Naive thymus-derived CD4-positive, alpha-beta T cell (primary cell): ENCODE measurements around the gene SPAG6. TPM values are rescaled to one million over a fixed set of nuclear protein-coding genes. Genes with fewer than 3 reads are reported as not detected.

ENCODE experiments used
- ATAC-seq: fragments of 150-1000 bp; cut with Tn5 transposase; 2 replicates; pipeline ENCODE4 v1.10.0; 2021; ENCODE audit warnings: mild to moderate bottlenecking, moderate library complexity
- CTCF ChIA-PET: fragments of 350-600 bp; sonication (Branson Sonifier 250); formaldehyde crosslinking; loops from one replicate; lab custom pipeline; 2021; ENCODE audit warnings: antibody characterized with exemption; lab: Charles Lee
- POLR2A ChIA-PET: fragments of 350-600 bp; sonication (Branson Sonifier 250); formaldehyde crosslinking; loops from one replicate; lab custom pipeline; 2021; ENCODE audit warnings: antibody characterized with exemption, inconsistent platforms; lab: Charles Lee
- DNase-seq, 9 donors: peaks; one replicate each; pipeline versions ENCODE4 v3.0.0 to v3.0.0-alpha.2; 2020 to 2022; ENCODE audit warnings: mixed read lengths in 1 of 9
- H3K27ac ChIP-seq: one replicate; pipeline ENCODE4 v1.7.0; 2013; ENCODE audit warnings: mild to moderate bottlenecking, low read depth, low read length, moderate library complexity
- H3K27me3 ChIP-seq, 2 donors: one replicate each; pipeline ENCODE4 v1.7.0; 2013; ENCODE audit warnings: low read length in 2 of 2, mild to moderate bottlenecking in 2 of 2, moderate library complexity in 2 of 2; ENCODE audit not compliant: control insufficient read depth in 2 of 2, insufficient read depth in 2 of 2
- H3K36me3 ChIP-seq, 3 experiments: 1 replicate in 2 of 3; 2 replicates in 1 of 3; pipeline ENCODE4 v1.7.0; 2013; ENCODE audit warnings: low read length in 3 of 3, mild to moderate bottlenecking in 3 of 3, moderate library complexity in 1 of 3; ENCODE audit not compliant: insufficient read depth in 3 of 3, control insufficient read depth in 2 of 3
- H3K4me1 ChIP-seq, 2 donors: one replicate each; pipeline ENCODE4 v1.7.0; 2013; ENCODE audit warnings: low read length in 2 of 2, mild to moderate bottlenecking in 2 of 2, moderate library complexity in 1 of 2; ENCODE audit not compliant: control insufficient read depth in 2 of 2, insufficient read depth in 2 of 2
- H3K4me3 ChIP-seq: 2 replicates; pipeline ENCODE4 v1.7.0; 2013; ENCODE audit warnings: mild to moderate bottlenecking, low read length
- H3K9me3 ChIP-seq, 3 experiments: 1 replicate in 2 of 3; 2 replicates in 1 of 3; pipeline ENCODE4 v1.7.0; 2013; ENCODE audit warnings: low read length in 3 of 3; ENCODE audit not compliant: control insufficient read depth in 2 of 3
- H3K27ac Mint-ChIP-seq, 9 donors: one replicate each; pipeline ENCODE4 v1.8.0; 2020 to 2022; ENCODE audit warnings: mixed read lengths in 9 of 9, mild to moderate bottlenecking in 8 of 9, moderate library complexity in 5 of 9, inconsistent platforms in 2 of 9
- H3K27me3 Mint-ChIP-seq, 5 donors: one replicate each; pipeline ENCODE4 v1.8.0; 2021 to 2022; ENCODE audit warnings: mixed read lengths in 5 of 5, mild to moderate bottlenecking in 1 of 5
- H3K36me3 Mint-ChIP-seq, 5 donors: one replicate each; pipeline ENCODE4 v1.8.0; 2020 to 2022; ENCODE audit warnings: mixed read lengths in 5 of 5, mild to moderate bottlenecking in 3 of 5, inconsistent platforms in 1 of 5
- H3K4me1 Mint-ChIP-seq, 7 donors: one replicate each; pipeline ENCODE4 v1.8.0; 2020 to 2022; ENCODE audit warnings: mixed read lengths in 7 of 7, mild to moderate bottlenecking in 3 of 7, inconsistent platforms in 1 of 7
- H3K4me3 Mint-ChIP-seq, 10 donors: one replicate each; pipeline ENCODE4 v1.8.0; 2020 to 2022; ENCODE audit warnings: mild to moderate bottlenecking in 10 of 10, mixed read lengths in 10 of 10, moderate library complexity in 6 of 10, inconsistent platforms in 2 of 10
- H3K9me3 Mint-ChIP-seq, 11 donors: one replicate each; pipeline ENCODE4 v1.8.0; 2020 to 2022; ENCODE audit warnings: mixed read lengths in 11 of 11, mild to moderate bottlenecking in 4 of 11, inconsistent platforms in 1 of 11, moderate library complexity in 1 of 11
- intact Hi-C, 2 donors: fragments of 100-400 bp; cut with micrococcal nuclease; formaldehyde crosslinking; loops; one replicate each; pipeline ENCODE4 v1.15.1; 2023
- polyA plus RNA-seq, 2 donors: library from polyadenylated mRNA; unstranded; fragments of 300-500 nt; fragmentation: Illumina TruSeq; gene quantifications; one replicate each; pipeline ENCODE4 v1.2.3, GENCODE V29; 2021
- total RNA-seq, 6 experiments: library from RNA in 5 of 6; stranded (reverse) in 5 of 6; gene quantifications; 1 replicate in 5 of 6; 2 replicates in 1 of 6; pipeline ENCODE4 v1.2.3 and lab custom pipeline; 2021 to 2026

Gene SPAG6
- total and polyA plus RNA-seq, 7 experiments from 2014 or later, result 0.46 to 0.93 TPM; not detected in 5

GRCh38 chr10:22341190-22341925 is 3.9 kb upstream of the SPAG6 start:
- peak; percentile 6 for ATAC-seq

DNA sequence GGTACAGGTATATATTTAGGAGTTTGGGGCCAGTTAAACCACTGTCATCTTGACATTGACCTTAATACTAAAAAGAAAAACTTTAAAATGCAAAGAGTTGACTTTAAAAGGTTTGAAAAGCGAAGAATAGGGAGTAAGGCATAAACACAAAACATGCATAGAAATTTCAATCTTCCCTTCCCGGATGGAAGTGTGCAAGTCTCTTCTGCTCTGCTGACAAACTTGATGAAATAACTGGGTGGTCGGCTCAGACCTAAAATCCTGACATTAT is 3.4 kb upstream of the SPAG6 start:
- ATAC-seq, result no peak
- H3K4me3 Mint-ChIP-seq, result peak overlapping the region in 5 of 10 donors; percentile 47 to 73 (median 69)

More at GRCh38 chr10:22341190-22341925, 3.9 kb upstream of the SPAG6 start:
- Mint-ChIP-seq H3K36me3 (peaks cover 0 to 11% (median 0%) of the 10 kb centered on the region in 5 donors), H3K9me3 (peaks cover 0 to 63% (median 18%) of the 10 kb centered on the region in 11 donors), H3K27ac (peak overlapping the region in 6 of 9 donors; percentile 34 to 86 (median 58)), H3K27me3 (peaks cover 65 to 86% (median 81%) of the 10 kb centered on the region in 5 donors), H3K4me1 (peaks cover 0 to 54% (median 24%) of the 10 kb centered on the region in 7 donors), H3K4me3 (peak overlapping the region; percentile 34 to 80 (median 68))
- H3K27me3 ChIP-seq, result peaks cover 51 to 86% of the 10 kb centered on the region in 2 donors
- ChIA-PET CTCF (interaction anchor here (0.6 kb wide), 2 partner anchors 107 to 644 kb away, joined by 3 read pairs; no protein-coding TSS in a partner anchor), POLR2A (interaction anchor here (1.1 to 3.3 kb wide), 6 partner anchors 22 to 112 kb away, joined by 3 to 20 read pairs (median 6); partner anchors contain the start of gene COMMD3)
- H3K9me3 ChIP-seq, result peaks cover 0 to 4% (median 0%) of the 10 kb centered on the region in 3 experiments
- no peaks in the 10 kb centered on the region for H3K36me3 ChIP-seq
- intact Hi-C loops, result loop anchor here (1.0 to 10.0 kb wide), 7 partner anchors 17 to 853 kb away; partner anchors contain the start of gene PTF1A (in 1 of the 2)
- DNase-seq, result peak in 2 of 9 donors; percentile 28 to 51
- peaks cover 16 to 20% of the 10 kb centered on the region in 2 donors for H3K4me1 ChIP-seq
- H3K4me3 ChIP-seq, result peak overlapping the region; percentile 19
- no peak overlapping the region for H3K27ac ChIP-seq

GRCh38 chr10:22342421-22342820 is 2.9 kb upstream of the SPAG6 start:
- Mint-ChIP-seq H3K9me3 (peaks cover 0 to 68% (median 19%) of the 10 kb centered on the region in 11 donors), H3K27me3 (peaks cover 71 to 84% (median 84%) of the 10 kb centered on the region in 5 donors), H3K36me3 (peaks cover 0 to 13% (median 0%) of the 10 kb centered on the region in 5 donors), H3K4me3 (peak overlapping the region in 2 of 10 donors; percentile 14 to 56), H3K27ac (peak overlapping the region in 1 of 9 donors; percentile 67), H3K4me1 (peaks cover 0 to 46% (median 18%) of the 10 kb centered on the region in 7 donors)
- H3K27me3 ChIP-seq, result peaks cover 49 to 76% of the 10 kb centered on the region in 2 donors
- no peak overlapping the region for H3K4me3 ChIP-seq
- POLR2A ChIA-PET, result interaction anchor here (0.9 to 3.3 kb wide), 4 partner anchors 21 to 94 kb away, joined by 4 to 11 read pairs (median 7); no protein-coding TSS in a partner anchor
- H3K4me1 ChIP-seq, result peaks cover 8 to 12% of the 10 kb centered on the region in 2 donors
- intact Hi-C loops, result loop anchor here (5.0 to 10.0 kb wide), 4 partner anchors 135 to 852 kb away; partner anchors contain the start of gene PTF1A (in 1 of the 2)
- peaks cover 0 to 4% (median 0%) of the 10 kb centered on the region in 3 experiments for H3K9me3 ChIP-seq
- DNase-seq, result no peak
- H3K36me3 ChIP-seq, result no peaks in the 10 kb centered on the region
- no peak overlapping the region for H3K27ac ChIP-seq
- CTCF ChIA-PET, result interaction anchor here (0.7 kb wide), 1 partner anchor 331 kb away, joined by 3 read pairs; no protein-coding TSS in a partner anchor
- no peak for ATAC-seq

More for the DNA sequence above, 3.4 kb upstream of the SPAG6 start:
- POLR2A ChIA-PET, result interaction anchor here (1.5 to 3.3 kb wide), 2 partner anchors 25 to 88 kb away, joined by 6 to 11 read pairs; partner anchors contain the start of gene COMMD3
- Mint-ChIP-seq H3K27ac (peak overlapping the region in 5 of 9 donors; percentile 34 to 86 (median 67)), H3K4me1 (peaks cover 0 to 51% (median 23%) of the 10 kb centered on the region in 7 donors), H3K36me3 (peaks cover 0 to 13% (median 0%) of the 10 kb centered on the region in 5 donors), H3K9me3 (peaks cover 0 to 65% (median 19%) of the 10 kb centered on the region in 11 donors), H3K27me3 (peaks cover 69 to 86% (median 85%) of the 10 kb centered on the region in 5 donors)
- intact Hi-C loops, result loop anchor here (1.0 to 10.0 kb wide), 7 partner anchors 17 to 853 kb away; partner anchors contain the start of gene PTF1A (in 1 of the 2)
- CTCF ChIA-PET, result interaction anchor here (0.6 kb wide), 2 partner anchors 108 to 643 kb away, joined by 3 read pairs; no protein-coding TSS in a partner anchor
- DNase-seq, result no peak
- no peaks in the 10 kb centered on the region for H3K36me3 ChIP-seq
- peaks cover 51 to 81% of the 10 kb centered on the region in 2 donors for H3K27me3 ChIP-seq
- H3K4me1 ChIP-seq, result peaks cover 11 to 15% of the 10 kb centered on the region in 2 donors
- peaks cover 0 to 4% (median 0%) of the 10 kb centered on the region in 3 experiments for H3K9me3 ChIP-seq
- no peak overlapping the region for H3K4me3 ChIP-seq
- no peak overlapping the region for H3K27ac ChIP-seq

GRCh38 chr10:22343731-22344130 is 1.6 kb upstream of the SPAG6 start:
- H3K27me3 ChIP-seq, result peaks cover 36 to 63% of the 10 kb centered on the region in 2 donors
- ChIA-PET POLR2A (interaction anchor here (0.7 to 3.3 kb wide), 7 partner anchors 8 to 1106 kb away, joined by 3 to 11 read pairs (median 4); partner anchors contain the start of gene COMMD3), CTCF (interaction anchor here (0.7 kb wide), 2 partner anchors 17 to 84 kb away, joined by 3 read pairs; no protein-coding TSS in a partner anchor)
- intact Hi-C loops, result loop anchor here (1.0 to 10.0 kb wide), 5 partner anchors 10 to 851 kb away; partner anchors contain the start of gene PTF1A (in 1 of the 2)
- peaks cover 0 to 13% (median 0%) of the 10 kb centered on the region in 5 donors for H3K36me3 Mint-ChIP-seq
- peaks cover 0 to 62% (median 17%) of the 10 kb centered on the region in 11 donors for H3K9me3 Mint-ChIP-seq
- H3K27me3 Mint-ChIP-seq, result peaks cover 60 to 84% (median 71%) of the 10 kb centered on the region in 5 donors
- H3K4me1 Mint-ChIP-seq, result peaks cover 0 to 37% (median 17%) of the 10 kb centered on the region in 7 donors
- H3K27ac Mint-ChIP-seq, result peak overlapping the region in 2 of 9 donors; percentile 41 to 52
- H3K4me1 ChIP-seq, result peaks cover 8 to 12% of the 10 kb centered on the region in 2 donors
- no peak overlapping the region for H3K4me3 ChIP-seq
- H3K36me3 ChIP-seq, result no peaks in the 10 kb centered on the region
- H3K9me3 ChIP-seq, result peaks cover 0 to 4% (median 0%) of the 10 kb centered on the region in 3 experiments
- H3K4me3 Mint-ChIP-seq, result peak overlapping the region in 1 of 10 donors; percentile 65
- DNase-seq (no peak), ATAC-seq (no peak)
- H3K27ac ChIP-seq, result no peak overlapping the region

- peaks cover 0 to 57% (median 17%) of the 10 kb centered on the region in 11 donors for H3K9me3 Mint-ChIP-seq
- no peak for ATAC-seq
- CTCF ChIA-PET, result no interaction called here
Measured at GRCh38 chr10:22344249-22344648, 1.0 kb upstream of the SPAG6 start.

More at GRCh38 chr10:22344249-22344648, 1.0 kb upstream of the SPAG6 start:
- Histone ChIP-seq H3K4me3 (no peak overlapping the region), H3K36me3 (no peaks in the 10 kb centered on the region), H3K27ac (no peak overlapping the region), H3K9me3 (peaks cover 0 to 4% (median 0%) of the 10 kb centered on the region in 3 experiments), H3K27me3 (peaks cover 31 to 57% of the 10 kb centered on the region in 2 donors), H3K4me1 (peaks cover 8 to 12% of the 10 kb centered on the region in 2 donors)
- intact Hi-C loops, result loop anchor here (5.0 to 10.0 kb wide), 4 partner anchors 133 to 851 kb away; partner anchors contain the start of gene PTF1A (in 1 of the 2)
- Mint-ChIP-seq H3K27me3 (peaks cover 58 to 82% (median 65%) of the 10 kb centered on the region in 5 donors), H3K4me3 (peak overlapping the region in 5 of 10 donors; percentile 35 to 75 (median 48)), H3K27ac (peak overlapping the region in 6 of 9 donors; percentile 25 to 92 (median 46)), H3K4me1 (peaks cover 0 to 33% (median 17%) of the 10 kb centered on the region in 7 donors), H3K36me3 (peaks cover 0 to 13% (median 0%) of the 10 kb centered on the region in 5 donors)
- no peak for DNase-seq
- POLR2A ChIA-PET, result interaction anchor here (0.9 to 3.3 kb wide), 5 partner anchors 9 to 91 kb away, joined by 4 to 11 read pairs (median 4); partner anchors contain the start of gene COMMD3
